ENCODE data around the gene PSMB11. TPM values are rescaled to one million over a fixed set of nuclear protein-coding genes. Genes with fewer than 3 reads are reported as not detected.

The PSMB11 gene
- total and polyA plus RNA-seq, 2 donors (not counting 3 experiments of a cell fraction or from before 2014, with no cell fraction given) = not detected

- FAIRE-seq (peak; percentile 70), DNase-seq (ENCODE audit: low read depth, low spot score) (peak; percentile 58)
- Histone ChIP-seq H3K9me3 (replicated peaks; ENCODE audit: control insufficient read depth, insufficient read depth, low read length) (no peaks in the 10 kb centered on the region), H3K4me2 (ENCODE audit: insufficient read depth, low read length) (peak within 1 kb of the TSS; percentile 79), H3K9me1 (replicated peaks; ENCODE audit: control insufficient read depth, extremely low read depth, insufficient read depth, low read length) (no peaks in the 10 kb centered on the region), H2AFZ (ENCODE audit: low read depth, low read length) (peak within 1 kb of the TSS; percentile 96), H3K36me3 (ENCODE audit: control insufficient read depth in 2 of 2, extremely low read depth in 1 of 2, insufficient read depth in 2 of 2, low read length in 2 of 2) (no peaks in the 10 kb centered on the region), H3K27me3 (ENCODE audit: control insufficient read depth in 2 of 2, insufficient read depth in 2 of 2, low read length in 2 of 2) (no peaks in the 10 kb centered on the region), H4K20me1 (replicated peaks; ENCODE audit: control insufficient read depth, extremely low read depth, insufficient read depth, low read length) (no peaks in the 10 kb centered on the region), H3K4me1 (ENCODE audit: control insufficient read depth, extremely low read depth, insufficient read depth, low read length) (peaks cover 29% of the 10 kb centered on the region), H3K79me2 (ENCODE audit: control insufficient read depth, insufficient read depth, low read length) (no peaks in the 10 kb centered on the region), H3K27ac (ENCODE audit: insufficient read depth, low read depth, low read length) (peak within 1 kb of the TSS; percentile 44), H3K9ac (replicated peaks; ENCODE audit: extremely low read depth, insufficient read depth, low read length) (peak within 1 kb of the TSS; percentile 59), H3K4me3 (replicated peaks in 1 of 3; ENCODE audit: insufficient read depth in 1 of 3, low read depth in 1 of 3, low read length in 3 of 3) (peak within 1 kb of the TSS; percentile 8 to 73 (median 57))
- POLR2A ChIA-PET = no interaction called here
- dilution Hi-C loops (cut with MboI; ENCODE audit: extremely low pct_ligation_motif_present, low sequenced_read_pairs) (no loop called here), intact Hi-C loops (cut with micrococcal nuclease) (no loop called here)
- BruUV-seq (replicated peaks) = no TSS peak
- TF ChIP-seq POLR2A (IDR thresholded peaks at IDR 0.05; ENCODE audit: low read depth, low read length) = peak; percentile 68
- no peak for TF ChIP-seq CTCF (IDR thresholded peaks at IDR 0.05; ENCODE audit: extremely low read depth in 1 of 2, insufficient read depth in 1 of 2, low read depth in 1 of 2, low read length in 2 of 2)
- peak; percentile 63 for TF ChIP-seq POLR2AphosphoS5 (IDR thresholded peaks at IDR 0.05; ENCODE audit: insufficient read depth, low read depth, low read length)
- no peak for TF ChIP-seq MYC (IDR thresholded peaks at IDR 0.05; ENCODE audit: low read depth, low read length)
- no peak for TF ChIP-seq FOS (IDR thresholded peaks at IDR 0.05; ENCODE audit: borderline replicate concordance, insufficient read depth, low read length)
- no peak for TF ChIP-seq GATA2 (IDR thresholded peaks at IDR 0.05; ENCODE audit: insufficient read depth, insufficient read length, low read depth, low read length)
- CTCF ChIA-PET = interaction anchor here (0.7 to 5.5 kb wide), 4 partner anchors 15 to 46 kb away, joined by 3 to 27 read pairs (median 10); no protein-coding TSS in a partner anchor
Observed at GRCh38 chr14:23009939-23010726, 31.9 kb upstream of the PSMB11 start, which contains the start of gene C14orf93. TSS of gene C14orf93 (minus strand) at chr14:23010143. CDS start at chr14:22999023, 11,120 bp downstream.
